ENCODE results near the gene INTS15.
"Not testable (repeated sequence)": the region's sequence is repeated elsewhere in the genome, so short reads cannot be mapped to it uniquely, and the experiment has no call there.

The INTS15 gene

GRCh38 chr7:6577369-6578113, 12.3 kb upstream of the INTS15 start, which contains the start of gene ZDHHC4:
TSS of gene ZDHHC4 (plus strand) at chr7:6577454. CDS start at chr7:6580562, 3,108 bp downstream.
- no peaks in the 10 kb centered on the region for H3K9me3 ChIP-seq (ENCODE audit: insufficient read depth, low read length)
- peak within 1 kb of the TSS; percentile 70 for H3K4me3 ChIP-seq (ENCODE audit: insufficient read length, low read depth)
- no peak for TF ChIP-seq SUZ12 (IDR thresholded peaks at IDR 0.05; ENCODE audit: extremely low read depth, insufficient read depth, insufficient read length)
- peaks cover 7% of the 10 kb centered on the region for H3K4me1 ChIP-seq (ENCODE audit: insufficient read depth, insufficient read length)
- no peaks in the 10 kb centered on the region for H3K27me3 ChIP-seq (ENCODE audit: insufficient read depth, insufficient read length)
- H3K9ac ChIP-seq (ENCODE audit: insufficient read length, low read depth), result peak within 1 kb of the TSS; percentile 82
- DNase-seq (ENCODE audit: low read depth, low spot score), result peak; percentile 80
- H3K36me3 ChIP-seq (ENCODE audit: insufficient read depth, insufficient read length, low read length), result peaks cover 24% of the 10 kb centered on the region

- Histone ChIP-seq H3K36me3 (ENCODE audit: insufficient read depth, insufficient read length, low read length) (peaks cover 33% of the 10 kb centered on the region), H3K4me1 (ENCODE audit: insufficient read depth, insufficient read length) (peaks cover 7% of the 10 kb centered on the region), H3K9me3 (ENCODE audit: insufficient read depth, low read length) (no peaks in the 10 kb centered on the region), H3K27me3 (ENCODE audit: insufficient read depth, insufficient read length) (no peaks in the 10 kb centered on the region), H3K9ac (ENCODE audit: insufficient read length, low read depth) (peak overlapping the region; percentile 82), H3K4me3 (ENCODE audit: insufficient read length, low read depth) (no peak overlapping the region)
- no peak for TF ChIP-seq ZNF274 (IDR thresholded peaks at IDR 0.05; ENCODE audit: low read depth, low read length)
- DNase-seq (ENCODE audit: low read depth, low spot score), result no peak
Observed at GRCh38 chr7:6578114-6579084, 11.4 kb upstream of the INTS15 start.

- Histone ChIP-seq H3K36me3 (ENCODE audit: insufficient read depth, insufficient read length, low read length) (peaks cover 43% of the 10 kb centered on the region), H3K4me1 (ENCODE audit: insufficient read depth, insufficient read length) (peaks cover 7% of the 10 kb centered on the region), H3K4me3 (ENCODE audit: insufficient read length, low read depth) (no peak overlapping the region), H3K9ac (ENCODE audit: insufficient read length, low read depth) (no peak overlapping the region), H3K9me3 (ENCODE audit: insufficient read depth, low read length) (no peaks in the 10 kb centered on the region), H3K27me3 (ENCODE audit: insufficient read depth, insufficient read length) (no peaks in the 10 kb centered on the region)
- DNase-seq (ENCODE audit: low read depth, low spot score), result no peak
- TF ChIP-seq YY1 (IDR thresholded peaks at IDR 0.05; ENCODE audit: insufficient read depth, insufficient read length), result no peak
- TF ChIP-seq ZNF274 (IDR thresholded peaks at IDR 0.05; ENCODE audit: low read depth, low read length), result no peak
- no peak for TF ChIP-seq SUZ12 (IDR thresholded peaks at IDR 0.05; ENCODE audit: extremely low read depth, insufficient read depth, insufficient read length)
Observed at GRCh38 chr7:6579446-6579845, 10.4 kb upstream of the INTS15 start.

- H3K36me3 ChIP-seq (ENCODE audit: insufficient read depth, insufficient read length, low read length), result peaks cover 74% of the 10 kb centered on the region
- not testable (repeated sequence) for DNase-seq (ENCODE audit: low read depth, low spot score); H3K9ac ChIP-seq (ENCODE audit: insufficient read length, low read depth); H3K9me3 ChIP-seq (ENCODE audit: insufficient read depth, low read length); H3K27me3 ChIP-seq (ENCODE audit: insufficient read depth, insufficient read length); H3K4me3 ChIP-seq (ENCODE audit: insufficient read length, low read depth); H3K4me1 ChIP-seq (ENCODE audit: insufficient read depth, insufficient read length)
Observed at GRCh38 chr7:6585746-6586432, 3.9 kb upstream of the INTS15 start.

- Histone ChIP-seq H3K36me3 (ENCODE audit: insufficient read depth, insufficient read length, low read length) (peaks cover 66% of the 10 kb centered on the region), H3K9ac (ENCODE audit: insufficient read length, low read depth) (no peak overlapping the region), H3K4me3 (ENCODE audit: insufficient read length, low read depth) (no peak overlapping the region), H3K4me1 (ENCODE audit: insufficient read depth, insufficient read length) (peaks cover 2% of the 10 kb centered on the region), H3K27me3 (ENCODE audit: insufficient read depth, insufficient read length) (no peaks in the 10 kb centered on the region), H3K9me3 (ENCODE audit: insufficient read depth, low read length) (no peaks in the 10 kb centered on the region)
- DNase-seq (ENCODE audit: low read depth, low spot score), result no peak
- TF ChIP-seq YY1 (IDR thresholded peaks at IDR 0.05; ENCODE audit: insufficient read depth, insufficient read length) (no peak), ZNF274 (IDR thresholded peaks at IDR 0.05; ENCODE audit: low read depth, low read length) (no peak), SUZ12 (IDR thresholded peaks at IDR 0.05; ENCODE audit: extremely low read depth, insufficient read depth, insufficient read length) (no peak)
Observed at GRCh38 chr7:6588566-6588965, 1.3 kb upstream of the INTS15 start.

- Histone ChIP-seq H3K9ac (ENCODE audit: insufficient read length, low read depth) (peak overlapping the region; percentile 68), H3K9me3 (ENCODE audit: insufficient read depth, low read length) (no peaks in the 10 kb centered on the region), H3K4me3 (ENCODE audit: insufficient read length, low read depth) (peak overlapping the region; percentile 97), H3K36me3 (ENCODE audit: insufficient read depth, insufficient read length, low read length) (peaks cover 62% of the 10 kb centered on the region), H3K4me1 (ENCODE audit: insufficient read depth, insufficient read length) (peaks cover 2% of the 10 kb centered on the region), H3K27me3 (ENCODE audit: insufficient read depth, insufficient read length) (no peaks in the 10 kb centered on the region)
- TF ChIP-seq YY1 (IDR thresholded peaks at IDR 0.05; ENCODE audit: insufficient read depth, insufficient read length) (no peak), SUZ12 (IDR thresholded peaks at IDR 0.05; ENCODE audit: extremely low read depth, insufficient read depth, insufficient read length) (no peak), ZNF274 (IDR thresholded peaks at IDR 0.05; ENCODE audit: low read depth, low read length) (no peak)
- no peak for DNase-seq (ENCODE audit: low read depth, low spot score)
Observed at GRCh38 chr7:6589151-6589828, 531 bp upstream of the INTS15 start.

All from NT2/D1 (cell line).